ENCODE data around the gene DCTN2.
"Not testable (repeated sequence)": the region's sequence is repeated elsewhere in the genome, so short reads cannot be mapped to it uniquely, and the experiment has no call there.

The DCTN2 gene

GRCh38 chr12:57522887-57523705, 23.9 kb downstream of the DCTN2 start:
- Histone ChIP-seq H3K27ac (peak overlapping the region; percentile 98), H3K4me2 (peak overlapping the region; percentile 98), H3K9ac (peak overlapping the region; percentile 91), H3K36me3 (peaks cover 54% of the 10 kb centered on the region), H3K4me3 (peak overlapping the region; percentile 84), H4K20me1 (peaks cover 63% of the 10 kb centered on the region), H3K27me3 (no peaks in the 10 kb centered on the region), H3K4me1 (peaks cover 65% of the 10 kb centered on the region), H3K9me3 (no peaks in the 10 kb centered on the region)
- no peak for TF ChIP-seq Cebpa-rat (IDR thresholded peaks at IDR 0.05)

GRCh38 chr12:57522011-57522886, 24.7 kb downstream of the DCTN2 start, which contains the start of gene MBD6:
TSS of gene MBD6 (plus strand) at chr12:57522824. CDS start at chr12:57524304, 1,480 bp downstream.
- H3K27me3 ChIP-seq: no peaks in the 10 kb centered on the region
- peak; percentile 42; the same call in 1 of the 2 replicates for TF ChIP-seq Cebpa-rat (IDR thresholded peaks at IDR 0.05)
- peaks cover 73% of the 10 kb centered on the region for H3K4me1 ChIP-seq
- no peaks in the 10 kb centered on the region for H3K9me3 ChIP-seq
- H4K20me1 ChIP-seq: peaks cover 65% of the 10 kb centered on the region
- peak within 1 kb of the TSS; percentile 98 for H3K4me2 ChIP-seq
- H3K9ac ChIP-seq: peak within 1 kb of the TSS; percentile 91
- H3K27ac ChIP-seq: peak within 1 kb of the TSS; percentile 98
- peak within 1 kb of the TSS; percentile 84 for H3K4me3 ChIP-seq
- H3K36me3 ChIP-seq: peaks cover 54% of the 10 kb centered on the region

GRCh38 chr12:57521525-57522010, 25.4 kb downstream of the DCTN2 start:
- peak overlapping the region; percentile 98 for H3K27ac ChIP-seq
- no peaks in the 10 kb centered on the region for H3K9me3 ChIP-seq
- no peak for TF ChIP-seq Cebpa-rat (IDR thresholded peaks at IDR 0.05)
- H3K27me3 ChIP-seq: no peaks in the 10 kb centered on the region
- peak overlapping the region; percentile 95 for H3K4me2 ChIP-seq
- H3K4me1 ChIP-seq: peaks cover 71% of the 10 kb centered on the region
- peak overlapping the region; percentile 85 for H3K9ac ChIP-seq
- H3K4me3 ChIP-seq: peak overlapping the region; percentile 84
- peaks cover 68% of the 10 kb centered on the region for H4K20me1 ChIP-seq
- peaks cover 54% of the 10 kb centered on the region for H3K36me3 ChIP-seq

- Histone ChIP-seq H3K4me3 (peak within 1 kb of the TSS; percentile 84), H3K27ac (peak within 1 kb of the TSS; percentile 98), H3K9me3 (no peaks in the 10 kb centered on the region), H3K9ac (peak within 1 kb of the TSS; percentile 97), H3K27me3 (no peaks in the 10 kb centered on the region), H3K4me1 (peaks cover 57% of the 10 kb centered on the region), H3K36me3 (peaks cover 54% of the 10 kb centered on the region), H4K20me1 (peaks cover 69% of the 10 kb centered on the region), H3K4me2 (peak within 1 kb of the TSS; percentile 95)
- no peak for TF ChIP-seq Cebpa-rat (IDR thresholded peaks at IDR 0.05)
These were observed 26.8 kb downstream of the DCTN2 start, which contains the start of gene DDIT3 for GRCh38 chr12:57520053-57520818. TSS of gene DDIT3 (minus strand) at chr12:57520514. CDS start at chr12:57517406, 3,108 bp downstream.

- peaks cover 54% of the 10 kb centered on the region for H3K36me3 ChIP-seq
- H3K9ac ChIP-seq: peak overlapping the region; percentile 97
These were observed 27.3 kb downstream of the DCTN2 start for GRCh38 chr12:57519796-57520052.

GRCh38 chr12:57518920-57519795, 27.8 kb downstream of the DCTN2 start:
- no peaks in the 10 kb centered on the region for H3K9me3 ChIP-seq
- TF ChIP-seq Cebpa-rat (IDR thresholded peaks at IDR 0.05): no peak; the same call in 1 of the 2 replicates
- no peaks in the 10 kb centered on the region for H3K27me3 ChIP-seq
- H3K4me3 ChIP-seq: peak overlapping the region; percentile 84
- peaks cover 54% of the 10 kb centered on the region for H3K36me3 ChIP-seq
- H3K27ac ChIP-seq: peak overlapping the region; percentile 93
- peak overlapping the region; percentile 97 for H3K9ac ChIP-seq
- peak overlapping the region; percentile 86 for H3K4me2 ChIP-seq
- peaks cover 46% of the 10 kb centered on the region for H3K4me1 ChIP-seq
- H4K20me1 ChIP-seq: peaks cover 69% of the 10 kb centered on the region

More at GRCh38 chr12:57519796-57520052, 27.3 kb downstream of the DCTN2 start:
- peak overlapping the region; percentile 86 for H3K4me2 ChIP-seq
- TF ChIP-seq Cebpa-rat (IDR thresholded peaks at IDR 0.05): no peak
- no peaks in the 10 kb centered on the region for H3K27me3 ChIP-seq
- peak overlapping the region; percentile 84 for H3K4me3 ChIP-seq
- peak overlapping the region; percentile 93 for H3K27ac ChIP-seq
- peaks cover 52% of the 10 kb centered on the region for H3K4me1 ChIP-seq
- H4K20me1 ChIP-seq: peaks cover 69% of the 10 kb centered on the region
- no peaks in the 10 kb centered on the region for H3K9me3 ChIP-seq

GRCh38 chr12:57518176-57518919, 28.6 kb downstream of the DCTN2 start:
- Histone ChIP-seq H3K9ac (peak overlapping the region; percentile 97), H3K27me3 (no peaks in the 10 kb centered on the region), H3K36me3 (peaks cover 60% of the 10 kb centered on the region), H3K4me1 (peaks cover 38% of the 10 kb centered on the region), H3K27ac (no peak overlapping the region), H3K4me2 (peak overlapping the region; percentile 86), H3K9me3 (no peaks in the 10 kb centered on the region), H3K4me3 (peak overlapping the region; percentile 84), H4K20me1 (peaks cover 66% of the 10 kb centered on the region)
- TF ChIP-seq Cebpa-rat (IDR thresholded peaks at IDR 0.05): peak; percentile 10; the same call in 1 of the 2 replicates

GRCh38 chr12:57517718-57518117, 29.3 kb downstream of the DCTN2 start:
- not testable (repeated sequence) for H3K4me3 ChIP-seq, H3K27me3 ChIP-seq, H3K9me3 ChIP-seq, H3K27ac ChIP-seq
- H3K4me1 ChIP-seq: peaks cover 37% of the 10 kb centered on the region
- H3K36me3 ChIP-seq: peaks cover 66% of the 10 kb centered on the region
- H3K4me2 ChIP-seq: peak overlapping the region; percentile 86
- H4K20me1 ChIP-seq: peaks cover 70% of the 10 kb centered on the region
- 0 out of 2 replicates have a peak overlapping the region, but pooled peaks have one; percentile 97 for H3K9ac ChIP-seq
